CD4-positive, alpha-beta memory T cell (primary cell): ENCODE data around the gene ABCB8. TPM values are rescaled to one million over a fixed set of nuclear protein-coding genes. Genes with fewer than 3 reads are reported as not detected.

Experiments used
- CTCF ChIA-PET: fragments of 350-600 bp; sonication (Branson Sonifier 250); formaldehyde crosslinking; loops from one replicate; lab custom pipeline; 2021; ENCODE audit warnings: inconsistent platforms; ENCODE audit not compliant: partially characterized antibody; lab: Charles Lee
- POLR2A ChIA-PET: fragments of 350-600 bp; sonication (Branson Sonifier 250); formaldehyde crosslinking; loops from one replicate; lab custom pipeline; 2021; ENCODE audit not compliant: partially characterized antibody; lab: Charles Lee
- DNase-seq, 5 donors: peaks; one replicate each; pipeline versions ENCODE4 v3.0.0 to v3.0.0-alpha.2; 2020 to 2022; ENCODE audit warnings: mixed read lengths in 1 of 5
- H3K27ac ChIP-seq: one replicate; pipeline ENCODE4 v1.7.0; 2013; ENCODE audit warnings: low read depth, low read length
- H3K27me3 ChIP-seq: 2 replicates; pipeline ENCODE4 v1.7.0; 2013; ENCODE audit warnings: mild to moderate bottlenecking, low read length, moderate library complexity; ENCODE audit not compliant: insufficient read depth
- H3K36me3 ChIP-seq: 2 replicates; pipeline ENCODE4 v1.7.0; 2013; ENCODE audit warnings: mild to moderate bottlenecking, low read length, moderate library complexity; ENCODE audit not compliant: insufficient read depth
- H3K4me1 ChIP-seq: 2 replicates; pipeline ENCODE4 v1.7.0; 2013; ENCODE audit warnings: mild to moderate bottlenecking, low read length, moderate library complexity; ENCODE audit not compliant: insufficient read depth
- H3K4me3 ChIP-seq, 2 donors: one replicate each; pipeline ENCODE4 v1.7.0; 2013; ENCODE audit warnings: low read length in 2 of 2, mild to moderate bottlenecking in 1 of 2
- H3K9me3 ChIP-seq, 2 donors: one replicate each; pipeline ENCODE4 v1.7.0; 2013; ENCODE audit warnings: low read length in 2 of 2, control low read depth in 1 of 2; ENCODE audit not compliant: control insufficient read depth in 1 of 2
- H3K27ac Mint-ChIP-seq, 7 donors: one replicate each; pipeline ENCODE4 v1.8.0; 2020 to 2021; ENCODE audit warnings: mixed read lengths in 7 of 7, mild to moderate bottlenecking in 6 of 7, inconsistent platforms in 3 of 7, moderate library complexity in 3 of 7
- H3K27me3 Mint-ChIP-seq, 2 donors: one replicate each; pipeline ENCODE4 v1.8.0; 2020 to 2021; ENCODE audit warnings: mixed read lengths in 2 of 2
- H3K36me3 Mint-ChIP-seq, 2 donors: one replicate each; pipeline ENCODE4 v1.8.0; 2020 to 2021; ENCODE audit warnings: mixed read lengths in 2 of 2, inconsistent platforms in 1 of 2, mild to moderate bottlenecking in 1 of 2
- H3K4me1 Mint-ChIP-seq, 4 donors: one replicate each; pipeline ENCODE4 v1.8.0; 2020 to 2021; ENCODE audit warnings: mixed read lengths in 4 of 4, mild to moderate bottlenecking in 1 of 4
- H3K4me3 Mint-ChIP-seq, 8 donors: one replicate each; pipeline ENCODE4 v1.8.0; 2020 to 2021; ENCODE audit warnings: mixed read lengths in 8 of 8, mild to moderate bottlenecking in 7 of 8, moderate library complexity in 6 of 8, inconsistent platforms in 3 of 8
- H3K9me3 Mint-ChIP-seq, 8 donors: one replicate each; pipeline ENCODE4 v1.8.0; 2020 to 2021; ENCODE audit warnings: mixed read lengths in 8 of 8, mild to moderate bottlenecking in 5 of 8, inconsistent platforms in 3 of 8, moderate library complexity in 1 of 8
- intact Hi-C: fragments of 100-400 bp; cut with micrococcal nuclease; formaldehyde crosslinking; loops from one replicate; pipeline ENCODE4 v1.15.1; 2023
- polyA plus RNA-seq, 2 donors: library from polyadenylated mRNA; unstranded; fragments of 300-500 nt; fragmentation: Illumina TruSeq; gene quantifications; one replicate each; pipeline ENCODE4 v1.2.3, GENCODE V29; 2021
- total RNA-seq, 2 experiments: library from RNA; stranded (reverse); gene quantifications; one replicate each; pipeline ENCODE4 v1.2.3, GENCODE V29; 2021

ABCB8 gene
- total and polyA plus RNA-seq, 4 experiments from 2014 or later: 17.8 to 75.8 (median 47.0) TPM

GRCh38 chr7:151015967-151016366 lies 12.3 kb upstream of the ABCB8 start:
- peaks cover 1 to 5% of the 10 kb centered on the region in 2 donors for H3K36me3 Mint-ChIP-seq
- H3K27ac ChIP-seq: no peak overlapping the region
- peaks cover 80% of the 10 kb centered on the region for H3K4me1 ChIP-seq
- H3K9me3 Mint-ChIP-seq: peaks cover 0 to 2% (median 0%) of the 10 kb centered on the region in 8 donors
- ChIA-PET POLR2A (interaction anchor here (1.4 to 13.0 kb wide), 3 partner anchors 7 to 13 kb away, joined by 3 to 182 read pairs (median 77); partner anchors contain the start of gene ABCB8), CTCF (interaction anchor here (1.7 to 7.4 kb wide), 7 partner anchors 8 to 55 kb away, joined by 4 to 98 read pairs (median 44); partner anchors contain the start of genes ABCB8 and NOS3)
- peak overlapping the region in 2 of 8 donors; percentile 43 to 94 for H3K4me3 Mint-ChIP-seq
- H3K27ac Mint-ChIP-seq: peak overlapping the region; percentile 85 to 100 (median 99)
- no peaks in the 10 kb centered on the region for H3K36me3 ChIP-seq
- peaks cover 1 to 7% of the 10 kb centered on the region in 2 donors for H3K27me3 Mint-ChIP-seq
- no peaks in the 10 kb centered on the region for H3K27me3 ChIP-seq
- H3K4me3 ChIP-seq: no peak overlapping the region
- H3K9me3 ChIP-seq: no peaks in the 10 kb centered on the region
- DNase-seq: no peak
- intact Hi-C loops: loop anchor here (10.0 kb wide), 1 partner anchor 329 kb away; the partner anchor contains the start of gene NUB1
- peaks cover 51 to 85% (median 68%) of the 10 kb centered on the region in 4 donors for H3K4me1 Mint-ChIP-seq

GRCh38 chr7:151016505-151016904 lies 11.7 kb upstream of the ABCB8 start:
- POLR2A ChIA-PET: interaction anchor here (1.4 to 13.0 kb wide), 3 partner anchors 8 to 12 kb away, joined by 3 to 182 read pairs (median 77); partner anchors contain the start of gene ABCB8
- peak overlapping the region in 5 of 8 donors; percentile 33 to 61 (median 36) for H3K4me3 Mint-ChIP-seq
- H3K4me1 Mint-ChIP-seq: peaks cover 48 to 80% (median 64%) of the 10 kb centered on the region in 4 donors
- CTCF ChIA-PET: interaction anchor here (0.9 to 7.4 kb wide), 9 partner anchors 9 to 611 kb away, joined by 3 to 98 read pairs (median 42); partner anchors contain the start of genes ABCB8 and NOS3
- Histone ChIP-seq H3K9me3 (no peaks in the 10 kb centered on the region), H3K27ac (no peak overlapping the region), H3K4me1 (peaks cover 75% of the 10 kb centered on the region), H3K27me3 (no peaks in the 10 kb centered on the region), H3K4me3 (no peak overlapping the region), H3K36me3 (no peaks in the 10 kb centered on the region)
- intact Hi-C loops: loop anchor here (10.0 kb wide), 1 partner anchor 328 kb away; the partner anchor contains the start of gene NUB1
- peaks cover 0 to 2% (median 0%) of the 10 kb centered on the region in 8 donors for H3K9me3 Mint-ChIP-seq
- peak overlapping the region; percentile 61 to 100 (median 90) for H3K27ac Mint-ChIP-seq
- peaks cover 1 to 5% of the 10 kb centered on the region in 2 donors for H3K36me3 Mint-ChIP-seq
- H3K27me3 Mint-ChIP-seq: peaks cover 1 to 8% of the 10 kb centered on the region in 2 donors
- DNase-seq: no peak

- Histone ChIP-seq H3K4me1 (peaks cover 70% of the 10 kb centered on the region), H3K4me3 (peak overlapping the region in 1 of 2 donors; percentile 68), H3K9me3 (no peaks in the 10 kb centered on the region), H3K27ac (no peak overlapping the region), H3K27me3 (no peaks in the 10 kb centered on the region), H3K36me3 (no peaks in the 10 kb centered on the region)
- peak in 2 of 5 donors; percentile 21 to 44 for DNase-seq
- POLR2A ChIA-PET: interaction anchor here (1.0 to 13.0 kb wide), 5 partner anchors 8 to 54 kb away, joined by 3 to 182 read pairs (median 10); partner anchors contain the start of gene ABCB8
- Mint-ChIP-seq H3K4me3 (peak overlapping the region; percentile 81 to 94 (median 85)), H3K36me3 (peaks cover 1 to 5% of the 10 kb centered on the region in 2 donors), H3K27me3 (peaks cover 1 to 8% of the 10 kb centered on the region in 2 donors), H3K27ac (peak overlapping the region; percentile 61 to 97 (median 93)), H3K4me1 (peaks cover 45 to 76% (median 60%) of the 10 kb centered on the region in 4 donors), H3K9me3 (peaks cover 0 to 2% (median 0%) of the 10 kb centered on the region in 8 donors)
- intact Hi-C loops: loop anchor here (10.0 kb wide), 1 partner anchor 328 kb away; the partner anchor contains the start of gene NUB1
- CTCF ChIA-PET: interaction anchor here (0.9 to 7.4 kb wide), 12 partner anchors 9 to 612 kb away, joined by 3 to 98 read pairs (median 30); partner anchors contain the start of genes ABCB8 and NOS3
Measured at GRCh38 chr7:151016942-151017341, 11.3 kb upstream of the ABCB8 start.

- Mint-ChIP-seq H3K9me3 (peaks cover 0 to 2% (median 0%) of the 10 kb centered on the region in 8 donors), H3K4me3 (peak overlapping the region; percentile 81 to 94 (median 85)), H3K4me1 (peaks cover 42 to 71% (median 56%) of the 10 kb centered on the region in 4 donors), H3K27ac (peak overlapping the region; percentile 77 to 97 (median 93)), H3K27me3 (peaks cover 1 to 8% of the 10 kb centered on the region in 2 donors), H3K36me3 (peaks cover 1 to 3% of the 10 kb centered on the region in 2 donors)
- no peak overlapping the region for H3K27ac ChIP-seq
- peak overlapping the region; percentile 17 to 68 for H3K4me3 ChIP-seq
- no peaks in the 10 kb centered on the region for H3K27me3 ChIP-seq
- peaks cover 65% of the 10 kb centered on the region for H3K4me1 ChIP-seq
- peak in 1 of 5 donors; percentile 11 for DNase-seq
- no peaks in the 10 kb centered on the region for H3K9me3 ChIP-seq
- no peaks in the 10 kb centered on the region for H3K36me3 ChIP-seq
- POLR2A ChIA-PET: interaction anchor here (1.0 to 13.0 kb wide), 9 partner anchors 9 to 74 kb away, joined by 3 to 182 read pairs (median 10); partner anchors contain the start of gene ABCB8
- CTCF ChIA-PET: interaction anchor here (0.9 to 7.4 kb wide), 15 partner anchors 10 to 612 kb away, joined by 3 to 98 read pairs (median 14); partner anchors contain the start of genes ABCB8 and NOS3
- intact Hi-C loops: loop anchor here (10.0 kb wide), 1 partner anchor 327 kb away; the partner anchor contains the start of gene NUB1
Measured at GRCh38 chr7:151017370-151017952, 10.8 kb upstream of the ABCB8 start.

- peaks cover 60% of the 10 kb centered on the region for H3K4me1 ChIP-seq
- H3K36me3 ChIP-seq: no peaks in the 10 kb centered on the region
- H3K9me3 Mint-ChIP-seq: peaks cover 0 to 2% (median 0%) of the 10 kb centered on the region in 8 donors
- ChIA-PET POLR2A (interaction anchor here (0.7 to 13.0 kb wide), 15 partner anchors 9 to 120 kb away, joined by 3 to 182 read pairs (median 4); partner anchors contain the start of genes ABCB8 and SLC4A2), CTCF (interaction anchor here (0.9 to 7.4 kb wide), 23 partner anchors 10 to 306 kb away, joined by 3 to 98 read pairs (median 7); partner anchors contain the start of genes ABCB8 and NOS3)
- peak overlapping the region; percentile 77 to 97 (median 93) for H3K27ac Mint-ChIP-seq
- no peaks in the 10 kb centered on the region for H3K27me3 ChIP-seq
- intact Hi-C loops: loop anchor here (1.0 to 10.0 kb wide), 6 partner anchors 10 to 327 kb away; partner anchors contain the start of genes ABCB8, NUB1 and SLC4A2
- peak; percentile 72 to 81 (median 73) for DNase-seq
- H3K4me3 Mint-ChIP-seq: peak overlapping the region; percentile 81 to 94 (median 85)
- H3K27me3 Mint-ChIP-seq: peaks cover 1 to 9% of the 10 kb centered on the region in 2 donors
- H3K4me3 ChIP-seq: peak overlapping the region; percentile 28 to 68
- H3K36me3 Mint-ChIP-seq: peaks cover 0 to 1% of the 10 kb centered on the region in 2 donors
- H3K4me1 Mint-ChIP-seq: peaks cover 38 to 65% (median 51%) of the 10 kb centered on the region in 4 donors
- no peaks in the 10 kb centered on the region for H3K9me3 ChIP-seq
- no peak overlapping the region for H3K27ac ChIP-seq
Measured at GRCh38 chr7:151017953-151018420, 10.3 kb upstream of the ABCB8 start.

- H3K4me3 ChIP-seq: peak overlapping the region; percentile 28 to 68
- Mint-ChIP-seq H3K27me3 (peaks cover 1 to 10% of the 10 kb centered on the region in 2 donors), H3K4me1 (peaks cover 38 to 60% (median 49%) of the 10 kb centered on the region in 4 donors), H3K4me3 (peak overlapping the region; percentile 81 to 94 (median 85)), H3K9me3 (peaks cover 0 to 2% (median 0%) of the 10 kb centered on the region in 8 donors), H3K27ac (peak overlapping the region; percentile 77 to 97 (median 93)), H3K36me3 (peaks cover 0 to 1% of the 10 kb centered on the region in 2 donors)
- ChIA-PET POLR2A (interaction anchor here (0.7 to 13.0 kb wide), 17 partner anchors 10 to 120 kb away, joined by 3 to 182 read pairs (median 4); partner anchors contain the start of genes ABCB8, SLC4A2 and TMUB1), CTCF (interaction anchor here (0.9 to 7.4 kb wide), 25 partner anchors 9 to 657 kb away, joined by 3 to 98 read pairs (median 6); partner anchors contain the start of genes ABCB8 and NOS3)
- no peaks in the 10 kb centered on the region for H3K27me3 ChIP-seq
- H3K4me1 ChIP-seq: peaks cover 54% of the 10 kb centered on the region
- DNase-seq: peak; percentile 53 to 64 (median 62)
- H3K27ac ChIP-seq: no peak overlapping the region
- no peaks in the 10 kb centered on the region for H3K9me3 ChIP-seq
- H3K36me3 ChIP-seq: no peaks in the 10 kb centered on the region
- intact Hi-C loops: loop anchor here (1.0 to 10.0 kb wide), 6 partner anchors 10 to 326 kb away; partner anchors contain the start of genes ABCB8, NUB1 and SLC4A2
Measured at GRCh38 chr7:151018421-151019129, 9.7 kb upstream of the ABCB8 start.
